Natural killer cell (primary cell): ENCODE measurements around the gene AGRP. TPM values are rescaled to one million over a fixed set of nuclear protein-coding genes. Genes with fewer than 3 reads are reported as not detected.

Experiments used
- ATAC-seq, 3 donors: fragments of 150-1000 bp in 2 of 3; fragments of 200-7000 bp in 1 of 3; cut with Tn5 transposase; 1 replicate in 1 of 3; 2 replicates in 2 of 3; pipeline ENCODE4 v1.10.0; 2021; ENCODE audit warnings: mild to moderate bottlenecking in 2 of 3, moderate library complexity in 2 of 3
- DNase-seq, 2 donors: peaks; one replicate each; pipeline versions ENCODE4 v3.0.0 to v3.0.0-alpha.2; 2013 to 2021; ENCODE audit warnings: mixed read lengths in 1 of 2
- H3K27ac ChIP-seq: one replicate; pipeline ENCODE4 v1.5.1; 2013; ENCODE audit warnings: mild to moderate bottlenecking, low read length
- H3K27me3 ChIP-seq: one replicate; pipeline ENCODE4 v1.6.1; 2013; ENCODE audit warnings: low read length; ENCODE audit not compliant: control insufficient read depth, insufficient read depth
- H3K36me3 ChIP-seq: one replicate; pipeline ENCODE4 v1.6.1; 2013; ENCODE audit warnings: low read length; ENCODE audit not compliant: control insufficient read depth, insufficient read depth
- H3K4me1 ChIP-seq: one replicate; pipeline ENCODE4 v1.6.1; 2013; ENCODE audit warnings: low read length; ENCODE audit not compliant: control insufficient read depth, insufficient read depth
- H3K4me3 ChIP-seq: one replicate; pipeline ENCODE4 v1.5.1; 2013; ENCODE audit warnings: low read length
- H3K9me3 ChIP-seq: one replicate; pipeline ENCODE4 v1.6.1; 2013; ENCODE audit warnings: low read length; ENCODE audit not compliant: control insufficient read depth, insufficient read depth
- H3K27ac Mint-ChIP-seq, 2 donors: one replicate each; pipeline ENCODE4 v1.8.0; 2022; ENCODE audit warnings: mild to moderate bottlenecking in 2 of 2, mixed read lengths in 2 of 2, moderate library complexity in 1 of 2
- H3K27me3 Mint-ChIP-seq, 2 donors: one replicate each; pipeline ENCODE4 v1.8.0; 2022; ENCODE audit warnings: low read depth in 2 of 2, mixed read lengths in 2 of 2
- H3K36me3 Mint-ChIP-seq: one replicate; pipeline ENCODE4 v1.8.0; 2022; ENCODE audit warnings: mixed read lengths
- H3K4me1 Mint-ChIP-seq, 2 donors: one replicate each; pipeline ENCODE4 v1.8.0; 2022; ENCODE audit warnings: mixed read lengths in 2 of 2
- H3K4me3 Mint-ChIP-seq: one replicate; pipeline ENCODE4 v1.8.0; 2022; ENCODE audit warnings: mild to moderate bottlenecking, moderate library complexity, mixed read lengths
- H3K9me3 Mint-ChIP-seq, 2 donors: one replicate each; pipeline ENCODE4 v1.8.0; 2022; ENCODE audit warnings: mixed read lengths in 2 of 2
- WGBS: methylation state at CpG from one replicate; pipeline ENCODE4 v1.1.7; 2013; ENCODE audit warnings: missing lambda C conversion rate; ENCODE audit not compliant: insufficient coverage; 5-methylcytosine and 5-hydroxymethylcytosine counted together
- intact Hi-C: fragments of 100-400 bp; cut with micrococcal nuclease; formaldehyde crosslinking; loops from one replicate; pipeline ENCODE4 v1.14.2; 2022
- total RNA-seq, 4 donors: library from RNA; stranded (reverse); fragments of 120-200 nt in 1 of 4; gene quantifications; one replicate each; pipeline versions ENCODE4 v1.2.3 to v1.2.4, GENCODE V29; 2013 to 2022
- TF ChIP-seq, protein P1 (sequence below): fragments of 200-600 bp; IDR thresholded peaks from one replicate; pipeline ENCODE4 v1.8.0; 2022; ENCODE audit warnings: antibody characterized with exemption

AGRP gene
- total RNA-seq, 3 donors from 2014 or later (not counting 1 experiment from before 2014, with no cell fraction given): 0.50 TPM; not detected in 2

GRCh38 chr16:67526149-67526791, 42.9 kb upstream of the AGRP start:
- Mint-ChIP-seq H3K4me3 (peak overlapping the region; percentile 74), H3K27ac (peak overlapping the region; percentile 27 to 60)

DNA sequence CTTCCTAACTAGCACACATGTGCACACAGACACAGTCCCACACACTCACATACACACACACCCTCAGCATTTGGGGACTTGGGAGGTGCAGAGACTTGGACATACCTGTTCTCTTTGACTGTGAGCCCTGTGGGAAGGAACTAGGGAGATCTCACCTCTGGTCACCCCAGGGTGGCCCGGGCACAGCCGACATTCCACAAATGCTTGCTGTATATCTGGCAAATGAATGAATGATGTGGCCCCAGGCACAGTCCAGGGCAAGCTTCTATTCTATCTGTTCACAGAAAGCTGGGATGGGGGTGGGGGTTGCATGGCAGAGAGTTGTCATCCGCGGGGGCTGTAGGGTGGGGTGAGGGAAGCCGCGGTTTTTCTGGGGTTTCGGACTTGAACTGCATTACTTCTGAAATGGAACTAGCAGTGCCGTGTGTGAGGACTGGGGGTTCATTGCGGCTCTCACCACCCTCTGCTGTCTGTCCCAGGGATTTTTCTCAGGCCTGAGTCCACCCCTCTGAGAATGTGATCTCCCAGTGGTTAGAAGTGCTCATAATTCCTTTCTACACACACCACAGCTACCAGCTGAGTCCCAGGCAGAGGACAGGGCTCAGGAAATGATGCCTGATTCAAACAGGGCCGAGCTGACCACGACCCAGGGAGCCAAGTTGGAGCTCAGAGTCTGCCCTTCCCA, 42.0 kb upstream of the AGRP start:
- ATAC-seq (no peak), DNase-seq (no peak)
- no peaks in the 10 kb centered on the region for H3K9me3 ChIP-seq
- Mint-ChIP-seq H3K4me3 (no peak overlapping the region), H3K9me3 (no peaks in the 10 kb centered on the region), H3K36me3 (no peaks in the 10 kb centered on the region), H3K27me3 (peaks cover 0 to 3% of the 10 kb centered on the region in 2 donors), H3K27ac (peak overlapping the region in 1 of 2 donors; percentile 50), H3K4me1 (peaks cover 16 to 25% of the 10 kb centered on the region in 2 donors)
- H3K27me3 ChIP-seq: no peaks in the 10 kb centered on the region
- no peaks in the 10 kb centered on the region for H3K36me3 ChIP-seq
- H3K27ac ChIP-seq: no peak overlapping the region
- intact Hi-C loops: loop anchor here (5.0 to 10.0 kb wide), 2 partner anchors 33 to 279 kb away; partner anchors contain the start of genes RANBP10 and TSNAXIP1
- TF ChIP-seq, protein P1, sequence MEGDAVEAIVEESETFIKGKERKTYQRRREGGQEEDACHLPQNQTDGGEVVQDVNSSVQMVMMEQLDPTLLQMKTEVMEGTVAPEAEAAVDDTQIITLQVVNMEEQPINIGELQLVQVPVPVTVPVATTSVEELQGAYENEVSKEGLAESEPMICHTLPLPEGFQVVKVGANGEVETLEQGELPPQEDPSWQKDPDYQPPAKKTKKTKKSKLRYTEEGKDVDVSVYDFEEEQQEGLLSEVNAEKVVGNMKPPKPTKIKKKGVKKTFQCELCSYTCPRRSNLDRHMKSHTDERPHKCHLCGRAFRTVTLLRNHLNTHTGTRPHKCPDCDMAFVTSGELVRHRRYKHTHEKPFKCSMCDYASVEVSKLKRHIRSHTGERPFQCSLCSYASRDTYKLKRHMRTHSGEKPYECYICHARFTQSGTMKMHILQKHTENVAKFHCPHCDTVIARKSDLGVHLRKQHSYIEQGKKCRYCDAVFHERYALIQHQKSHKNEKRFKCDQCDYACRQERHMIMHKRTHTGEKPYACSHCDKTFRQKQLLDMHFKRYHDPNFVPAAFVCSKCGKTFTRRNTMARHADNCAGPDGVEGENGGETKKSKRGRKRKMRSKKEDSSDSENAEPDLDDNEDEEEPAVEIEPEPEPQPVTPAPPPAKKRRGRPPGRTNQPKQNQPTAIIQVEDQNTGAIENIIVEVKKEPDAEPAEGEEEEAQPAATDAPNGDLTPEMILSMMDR: no peak
- H3K4me1 ChIP-seq: peaks cover 32% of the 10 kb centered on the region
- no peak overlapping the region for H3K4me3 ChIP-seq
- 75% methylated on average over 11 of the region's 11 CpGs for WGBS

More at GRCh38 chr16:67526149-67526791, 42.9 kb upstream of the AGRP start:
- H3K27me3 ChIP-seq: no peaks in the 10 kb centered on the region
- peaks cover 36% of the 10 kb centered on the region for H3K4me1 ChIP-seq
- H3K27me3 Mint-ChIP-seq: peaks cover 0 to 9% of the 10 kb centered on the region in 2 donors
- H3K9me3 Mint-ChIP-seq: no peaks in the 10 kb centered on the region
- intact Hi-C loops: loop anchor here (5.0 to 10.0 kb wide), 2 partner anchors 34 to 279 kb away; partner anchors contain the start of genes RANBP10 and TSNAXIP1
- DNase-seq (no peak), ATAC-seq (no peak)
- no peaks in the 10 kb centered on the region for H3K9me3 ChIP-seq
- no peaks in the 10 kb centered on the region for H3K36me3 Mint-ChIP-seq
- TF ChIP-seq, protein P1: no peak
- no peak overlapping the region for H3K27ac ChIP-seq
- peaks cover 20 to 27% of the 10 kb centered on the region in 2 donors for H3K4me1 Mint-ChIP-seq
- H3K4me3 ChIP-seq: no peak overlapping the region
- WGBS: 90% methylated on average over 3 of the region's 3 CpGs
- no peaks in the 10 kb centered on the region for H3K36me3 ChIP-seq

DNA sequence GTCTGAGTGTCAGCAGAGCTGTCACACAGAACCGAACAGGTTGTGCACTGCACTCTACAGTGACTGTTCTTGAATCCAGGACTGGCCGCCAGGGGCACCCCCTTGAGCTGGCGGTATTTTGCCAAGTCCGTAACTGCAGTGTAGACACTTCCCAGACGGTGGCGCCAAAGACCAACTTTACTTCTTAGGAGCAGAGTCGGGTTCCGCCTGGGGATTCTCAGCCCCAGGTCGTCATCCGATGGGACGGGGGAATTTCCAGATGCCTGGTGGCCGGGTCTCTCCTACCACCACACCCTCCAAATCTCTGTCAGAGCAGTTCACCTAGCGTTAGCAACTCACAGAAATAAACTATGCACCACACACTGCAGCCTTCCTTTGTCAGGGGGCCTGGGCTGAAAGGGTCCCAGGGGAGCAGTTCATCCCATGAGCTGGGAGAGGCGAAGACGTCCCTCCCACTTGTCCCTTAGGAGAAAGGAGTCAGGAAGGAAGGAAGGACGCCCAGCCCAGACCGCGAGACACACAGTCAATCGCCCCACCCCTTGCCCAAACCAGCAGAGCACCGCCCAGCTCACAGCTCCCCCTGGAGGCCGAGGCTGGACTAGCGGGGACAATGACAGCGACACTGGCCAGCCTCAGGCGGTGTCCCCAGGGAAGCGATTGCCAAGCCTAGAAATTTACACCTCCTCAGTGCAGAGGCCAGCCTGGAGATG, 37.9 kb upstream of the AGRP start:
- ATAC-seq: peak; percentile 90 to 97 (median 91)
- H3K27me3 Mint-ChIP-seq: no peaks in the 10 kb centered on the region
- Histone ChIP-seq H3K4me3 (peak overlapping the region; percentile 50), H3K36me3 (no peaks in the 10 kb centered on the region), H3K27ac (peak overlapping the region; percentile 95), H3K27me3 (no peaks in the 10 kb centered on the region), H3K9me3 (no peaks in the 10 kb centered on the region), H3K4me1 (peaks cover 34% of the 10 kb centered on the region)
- peak overlapping the region; percentile 99 for H3K27ac Mint-ChIP-seq
- TF ChIP-seq, protein P1: peak; percentile 98
- 0% methylated on average over 22 of the region's 25 CpGs for WGBS
- peak; percentile 97 to 99 for DNase-seq
- peaks cover 21 to 31% of the 10 kb centered on the region in 2 donors for H3K4me1 Mint-ChIP-seq
- H3K9me3 Mint-ChIP-seq: no peaks in the 10 kb centered on the region
- H3K36me3 Mint-ChIP-seq: no peaks in the 10 kb centered on the region
- intact Hi-C loops: loop anchor here (1.0 to 10.0 kb wide), 7 partner anchors 18 to 519 kb away; partner anchors contain the start of genes AGRP, ATP6V0D1, CTCF and RANBP10
- H3K4me3 Mint-ChIP-seq: peak overlapping the region; percentile 93
